GM19351 (cell line): ENCODE measurements around the gene AGMAT.

ENCODE experiments used
- ATAC-seq: cut with Tn5 transposase; IDR thresholded peaks from one replicate; pipeline ENCODE4 v1.9.1; 2021; ENCODE audit warnings: mild to moderate bottlenecking, moderate library complexity; ENCODE audit not compliant: unreplicated experiment

AGMAT gene

GRCh38 chr1:15584489-15585363 lies at the start of gene AGMAT:
Gene AGMAT, minus strand, starts transcription at chr1:15585051. Its CDS starts 84 bp downstream, at chr1:15584967.
- ATAC-seq = peak; percentile 64

- no peak for ATAC-seq
Observed at GRCh38 chr1:15633756-15634420, 49.0 kb upstream of the AGMAT start.

DNA sequence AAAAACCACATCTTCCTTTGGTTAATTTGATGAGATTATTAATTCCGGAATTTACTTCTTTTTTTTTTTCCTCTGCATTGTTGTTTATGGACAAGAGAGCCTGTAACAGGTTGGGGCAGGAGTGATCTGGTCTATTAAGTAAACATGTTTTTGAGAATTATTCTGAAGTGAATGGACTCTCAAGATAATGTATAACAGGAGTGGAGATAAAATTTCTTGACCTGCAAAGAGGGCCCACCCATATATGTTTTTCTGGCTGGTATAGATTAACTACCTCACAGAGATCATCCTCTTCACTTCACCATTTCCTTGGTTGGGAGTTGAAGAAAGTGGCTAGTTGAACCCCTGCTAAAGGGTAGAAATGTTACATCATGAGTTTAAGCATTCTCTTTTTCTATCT lies 43.2 kb upstream of the AGMAT start:
- no peak for ATAC-seq

GRCh38 chr1:15627343-15627988 lies 42.6 kb upstream of the AGMAT start:
- peak; percentile 76 for ATAC-seq

- ATAC-seq = no peak
Observed at GRCh38 chr1:15626269-15626950, 41.6 kb upstream of the AGMAT start.

GRCh38 chr1:15625056-15625917 lies 40.4 kb upstream of the AGMAT start:
- ATAC-seq = no peak

GRCh38 chr1:15624133-15624714 lies 39.4 kb upstream of the AGMAT start:
- ATAC-seq = no peak

DNA sequence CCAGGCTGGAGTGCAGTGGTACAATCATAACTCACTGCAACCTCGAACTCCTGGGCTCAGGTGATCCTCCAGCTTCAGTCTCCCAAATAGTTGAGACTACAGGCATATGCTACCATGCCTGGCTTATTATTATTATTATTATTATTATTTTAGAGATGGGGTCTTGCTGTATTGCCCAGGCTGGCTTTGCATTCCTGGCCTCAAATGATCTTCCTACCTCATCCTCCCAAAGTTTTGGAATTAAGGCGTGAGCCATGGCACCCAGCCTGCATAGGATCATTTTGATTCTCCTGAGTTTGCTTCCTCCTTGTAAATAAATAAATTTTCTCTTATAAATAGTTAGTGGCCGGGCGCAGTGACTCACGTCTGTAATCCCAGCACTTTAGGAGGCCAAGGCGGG lies 38.6 kb upstream of the AGMAT start:
- no peak for ATAC-seq

GRCh38 chr1:15622712-15623373 lies 38.0 kb upstream of the AGMAT start:
- no peak for ATAC-seq

GRCh38 chr1:15621975-15622374 lies 37.1 kb upstream of the AGMAT start:
- no peak for ATAC-seq

- ATAC-seq = no peak
Observed at GRCh38 chr1:15620902-15621682, 36.2 kb upstream of the AGMAT start.

DNA sequence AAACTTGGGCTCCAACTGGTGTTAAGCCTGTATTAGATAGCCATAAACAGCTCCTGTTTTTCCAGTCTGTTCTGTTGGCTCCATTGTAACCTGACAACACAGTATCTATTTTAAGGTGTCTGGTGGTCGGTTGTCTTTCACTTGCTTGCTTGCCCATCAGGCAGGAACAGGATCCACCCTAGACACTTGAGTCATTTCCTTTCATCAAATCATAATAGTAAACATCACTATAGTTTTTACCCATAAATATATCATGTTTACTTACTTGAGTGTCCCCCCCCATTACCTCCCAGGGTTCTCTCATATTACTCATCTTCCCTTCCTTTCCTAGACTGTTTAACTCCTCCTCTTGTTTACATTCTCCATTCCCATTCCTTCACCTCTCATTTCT lies 35.3 kb upstream of the AGMAT start:
- no peak for ATAC-seq

- ATAC-seq = no peak
Observed at GRCh38 chr1:15618655-15619525, 34.0 kb upstream of the AGMAT start.

DNA sequence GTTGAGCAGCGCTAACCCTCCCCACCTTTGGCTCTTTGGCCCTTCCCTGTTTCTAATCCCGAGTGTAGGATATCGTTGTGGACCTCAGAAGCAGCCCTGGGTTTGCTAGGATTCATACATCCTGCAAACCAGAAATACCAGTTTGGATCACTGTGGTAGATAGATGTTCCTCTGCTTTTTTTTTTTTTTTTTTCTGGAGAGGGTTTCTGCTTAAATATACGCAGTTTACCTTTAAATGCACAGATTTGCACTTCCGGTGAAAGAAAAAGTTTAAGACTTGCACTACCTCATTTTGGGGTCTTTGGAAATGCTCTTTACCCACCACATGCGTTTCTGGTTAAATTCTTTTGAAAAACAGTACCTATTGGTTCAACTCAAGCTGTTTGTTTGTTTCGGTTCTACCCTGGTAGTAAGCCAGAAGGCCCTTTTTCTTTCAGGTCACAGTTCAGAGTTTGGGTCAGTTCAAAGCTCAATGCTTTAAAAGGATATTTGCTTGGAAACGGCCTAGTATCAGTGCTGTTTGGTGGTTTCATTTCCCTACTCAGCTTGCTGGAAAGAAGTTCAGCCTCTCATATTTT lies 33.3 kb upstream of the AGMAT start:
- ATAC-seq = peak; percentile 51

- peak; percentile 63 for ATAC-seq
Observed at GRCh38 chr1:15617173-15618076, 32.6 kb upstream of the AGMAT start, which contains the start of gene DDI2. Gene DDI2, plus strand, starts transcription at chr1:15617458. Its CDS starts 213 bp downstream, at chr1:15617671.
